ENCODE measurements around the gene ADK.

DNA sequence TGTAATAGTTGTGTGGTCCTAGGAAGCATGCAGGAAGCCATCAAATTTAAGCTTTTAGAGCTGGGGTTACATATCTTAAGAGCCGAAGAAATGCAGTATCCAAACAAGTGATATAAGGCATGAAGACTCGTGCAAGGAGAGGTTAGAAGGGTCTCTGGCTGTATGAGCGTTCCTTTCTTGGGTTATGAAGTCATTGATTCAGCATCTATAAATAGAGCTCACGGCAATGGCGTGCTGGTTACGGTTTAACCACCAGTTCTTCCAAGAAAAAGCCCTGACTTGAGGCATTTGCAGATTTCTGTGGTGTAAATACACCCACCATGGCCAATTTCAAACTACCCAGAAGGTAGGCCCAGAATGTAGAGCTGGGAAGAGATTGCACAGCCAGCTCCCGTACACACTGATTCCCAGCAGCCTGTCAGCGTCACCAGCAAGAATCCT lies 603.4 kb downstream of the ADK start:
- TF ChIP-seq, protein P1, sequence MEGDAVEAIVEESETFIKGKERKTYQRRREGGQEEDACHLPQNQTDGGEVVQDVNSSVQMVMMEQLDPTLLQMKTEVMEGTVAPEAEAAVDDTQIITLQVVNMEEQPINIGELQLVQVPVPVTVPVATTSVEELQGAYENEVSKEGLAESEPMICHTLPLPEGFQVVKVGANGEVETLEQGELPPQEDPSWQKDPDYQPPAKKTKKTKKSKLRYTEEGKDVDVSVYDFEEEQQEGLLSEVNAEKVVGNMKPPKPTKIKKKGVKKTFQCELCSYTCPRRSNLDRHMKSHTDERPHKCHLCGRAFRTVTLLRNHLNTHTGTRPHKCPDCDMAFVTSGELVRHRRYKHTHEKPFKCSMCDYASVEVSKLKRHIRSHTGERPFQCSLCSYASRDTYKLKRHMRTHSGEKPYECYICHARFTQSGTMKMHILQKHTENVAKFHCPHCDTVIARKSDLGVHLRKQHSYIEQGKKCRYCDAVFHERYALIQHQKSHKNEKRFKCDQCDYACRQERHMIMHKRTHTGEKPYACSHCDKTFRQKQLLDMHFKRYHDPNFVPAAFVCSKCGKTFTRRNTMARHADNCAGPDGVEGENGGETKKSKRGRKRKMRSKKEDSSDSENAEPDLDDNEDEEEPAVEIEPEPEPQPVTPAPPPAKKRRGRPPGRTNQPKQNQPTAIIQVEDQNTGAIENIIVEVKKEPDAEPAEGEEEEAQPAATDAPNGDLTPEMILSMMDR (optimal IDR thresholded peaks at IDR 0.05 in 1 of 3, IDR thresholded peaks at IDR 0.05 in 1 of 3, conservative IDR thresholded peaks at IDR 0.05 in 1 of 3; ENCODE audit: extremely low read depth in 1 of 3, insufficient read depth in 2 of 3, low read length in 3 of 3) = no peak
- no peak for TF ChIP-seq EZH2 (IDR thresholded peaks at IDR 0.05; ENCODE audit: low read length)
